Measurements from ENCODE around the gene FAM107A.

The FAM107A gene

GRCh38 chr3:58622436-58622835 is 45.2 kb upstream of the FAM107A start:
- Mint-ChIP-seq H3K4me3 (no peak overlapping the region), H3K27ac (peak overlapping the region in 1 of 3 experiments; percentile 7), H3K4me1 (peaks cover 49% of the 10 kb centered on the region), H3K36me3 (ENCODE audit: low read depth) (no peaks in the 10 kb centered on the region), H3K27me3 (ENCODE audit: low read depth) (peaks cover 20% of the 10 kb centered on the region), H3K9me3 (no peaks in the 10 kb centered on the region)
- TF ChIP-seq, protein P1, sequence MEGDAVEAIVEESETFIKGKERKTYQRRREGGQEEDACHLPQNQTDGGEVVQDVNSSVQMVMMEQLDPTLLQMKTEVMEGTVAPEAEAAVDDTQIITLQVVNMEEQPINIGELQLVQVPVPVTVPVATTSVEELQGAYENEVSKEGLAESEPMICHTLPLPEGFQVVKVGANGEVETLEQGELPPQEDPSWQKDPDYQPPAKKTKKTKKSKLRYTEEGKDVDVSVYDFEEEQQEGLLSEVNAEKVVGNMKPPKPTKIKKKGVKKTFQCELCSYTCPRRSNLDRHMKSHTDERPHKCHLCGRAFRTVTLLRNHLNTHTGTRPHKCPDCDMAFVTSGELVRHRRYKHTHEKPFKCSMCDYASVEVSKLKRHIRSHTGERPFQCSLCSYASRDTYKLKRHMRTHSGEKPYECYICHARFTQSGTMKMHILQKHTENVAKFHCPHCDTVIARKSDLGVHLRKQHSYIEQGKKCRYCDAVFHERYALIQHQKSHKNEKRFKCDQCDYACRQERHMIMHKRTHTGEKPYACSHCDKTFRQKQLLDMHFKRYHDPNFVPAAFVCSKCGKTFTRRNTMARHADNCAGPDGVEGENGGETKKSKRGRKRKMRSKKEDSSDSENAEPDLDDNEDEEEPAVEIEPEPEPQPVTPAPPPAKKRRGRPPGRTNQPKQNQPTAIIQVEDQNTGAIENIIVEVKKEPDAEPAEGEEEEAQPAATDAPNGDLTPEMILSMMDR (IDR thresholded peaks at IDR 0.05; ENCODE audit: unreplicated experiment in 3 of 3): no peak

GRCh38 chr3:58621086-58621830 is 44.1 kb upstream of the FAM107A start:
- H3K4me1 Mint-ChIP-seq: peaks cover 50% of the 10 kb centered on the region
- peaks cover 21% of the 10 kb centered on the region for H3K27me3 Mint-ChIP-seq (ENCODE audit: low read depth)
- H3K9me3 Mint-ChIP-seq: no peaks in the 10 kb centered on the region
- TF ChIP-seq, protein P1 (IDR thresholded peaks at IDR 0.05; ENCODE audit: unreplicated experiment in 3 of 3): no peak
- no peak overlapping the region for H3K4me3 Mint-ChIP-seq
- H3K36me3 Mint-ChIP-seq (ENCODE audit: low read depth): no peaks in the 10 kb centered on the region
- H3K27ac Mint-ChIP-seq: peak overlapping the region in 1 of 3 experiments; percentile 31

GRCh38 chr3:58620421-58620820 is 43.2 kb upstream of the FAM107A start:
- peaks cover 49% of the 10 kb centered on the region for H3K4me1 Mint-ChIP-seq
- H3K9me3 Mint-ChIP-seq: no peaks in the 10 kb centered on the region
- no peak overlapping the region for H3K4me3 Mint-ChIP-seq
- peaks cover 27% of the 10 kb centered on the region for H3K27me3 Mint-ChIP-seq (ENCODE audit: low read depth)
- TF ChIP-seq, protein P1 (IDR thresholded peaks at IDR 0.05; ENCODE audit: unreplicated experiment in 3 of 3): no peak
- H3K36me3 Mint-ChIP-seq (ENCODE audit: low read depth): no peaks in the 10 kb centered on the region
- peak overlapping the region in 2 of 3 experiments; percentile 31 to 38 for H3K27ac Mint-ChIP-seq

DNA sequence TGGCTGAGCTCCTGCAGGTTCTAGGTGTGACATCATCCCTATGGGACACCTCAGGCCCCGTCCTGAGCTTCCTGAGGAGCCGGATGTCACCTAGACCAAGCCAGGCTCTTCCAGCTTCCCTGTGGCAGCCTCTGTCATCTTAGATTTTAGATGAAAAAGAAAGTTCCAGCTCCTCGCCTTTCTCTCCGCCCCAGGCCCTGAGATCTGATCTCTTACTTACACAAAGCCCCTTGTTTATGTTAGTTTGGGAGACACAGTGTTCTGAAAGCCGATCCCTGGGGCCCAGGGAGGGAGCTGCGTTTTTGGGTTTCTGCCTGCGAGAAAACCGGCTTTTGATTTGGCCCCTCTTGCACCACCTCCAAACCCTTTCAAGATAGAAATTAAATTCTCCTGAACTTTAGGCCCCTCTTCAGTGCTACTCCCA is 40.2 kb upstream of the FAM107A start:
- Mint-ChIP-seq H3K27ac (peak overlapping the region; percentile 77 to 86 (median 82)), H3K4me1 (peaks cover 39% of the 10 kb centered on the region), H3K27me3 (ENCODE audit: low read depth) (peaks cover 16% of the 10 kb centered on the region), H3K9me3 (no peaks in the 10 kb centered on the region), H3K4me3 (no peak overlapping the region), H3K36me3 (ENCODE audit: low read depth) (no peaks in the 10 kb centered on the region)
- TF ChIP-seq, protein P1 (IDR thresholded peaks at IDR 0.05; ENCODE audit: unreplicated experiment in 3 of 3): no peak

DNA sequence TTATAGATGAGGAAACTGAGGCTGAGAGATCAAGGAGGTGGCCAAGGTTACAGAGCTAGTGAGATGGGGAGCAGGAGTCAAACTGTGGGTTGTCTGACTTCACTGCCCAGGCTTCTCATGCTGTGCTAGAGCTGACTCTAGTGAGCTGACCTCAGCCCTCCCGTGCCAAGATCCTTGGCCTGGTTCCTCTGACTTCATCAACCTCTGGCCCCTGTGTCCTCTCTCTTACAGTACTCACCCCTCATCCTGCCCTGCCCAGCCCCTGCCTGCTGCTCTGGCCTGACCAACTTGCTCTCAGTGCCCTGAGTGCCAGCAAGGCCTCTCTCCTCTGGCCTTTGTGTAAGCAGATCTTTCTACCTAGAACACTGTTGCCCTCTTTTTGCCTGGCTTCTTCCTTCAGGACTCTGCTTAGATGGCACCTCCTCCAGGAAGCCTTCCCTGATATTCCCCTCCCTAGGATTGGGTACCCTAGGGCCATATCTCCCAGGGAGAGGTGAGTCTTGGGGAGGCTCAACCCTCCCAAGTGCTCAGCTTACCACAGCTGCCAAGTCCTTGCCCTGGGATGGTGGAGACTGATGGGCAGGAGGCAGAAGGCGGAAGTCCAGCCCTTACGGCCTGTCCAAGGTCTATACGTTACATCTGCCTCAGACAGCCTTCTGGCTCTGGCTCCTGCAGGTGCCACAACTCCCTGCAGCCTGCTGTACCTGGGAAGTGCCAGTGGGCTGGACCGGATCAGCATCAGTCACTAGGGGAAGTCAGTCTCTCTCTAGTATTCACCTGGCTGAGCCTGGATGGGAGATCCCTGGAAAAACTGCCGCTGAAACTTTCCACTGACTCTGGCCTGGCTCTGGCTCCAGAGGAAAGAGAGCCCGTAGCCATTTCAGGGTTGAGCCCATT is 36.3 kb upstream of the FAM107A start:
- TF ChIP-seq, protein P1 (IDR thresholded peaks at IDR 0.05; ENCODE audit: unreplicated experiment in 3 of 3): no peak
- H3K4me3 Mint-ChIP-seq: no peak overlapping the region
- H3K4me1 Mint-ChIP-seq: peaks cover 22% of the 10 kb centered on the region
- peaks cover 11% of the 10 kb centered on the region for H3K27me3 Mint-ChIP-seq (ENCODE audit: low read depth)
- H3K9me3 Mint-ChIP-seq: no peaks in the 10 kb centered on the region
- no peak overlapping the region for H3K27ac Mint-ChIP-seq
- H3K36me3 Mint-ChIP-seq (ENCODE audit: low read depth): no peaks in the 10 kb centered on the region

Data from nephron (organoid).